Measurements from ENCODE around the gene ARPP19. TPM values are rescaled to one million over a fixed set of nuclear protein-coding genes. Genes with fewer than 3 reads are reported as not detected.
A peak's percentile ranks its signal among the peaks of the same experiment; 100 is the strongest.

Gene ARPP19
- total and polyA plus RNA-seq, 2 of the 4 experiments (the other 2 are of a cell fraction): 33.4 to 65.2 TPM

DNA sequence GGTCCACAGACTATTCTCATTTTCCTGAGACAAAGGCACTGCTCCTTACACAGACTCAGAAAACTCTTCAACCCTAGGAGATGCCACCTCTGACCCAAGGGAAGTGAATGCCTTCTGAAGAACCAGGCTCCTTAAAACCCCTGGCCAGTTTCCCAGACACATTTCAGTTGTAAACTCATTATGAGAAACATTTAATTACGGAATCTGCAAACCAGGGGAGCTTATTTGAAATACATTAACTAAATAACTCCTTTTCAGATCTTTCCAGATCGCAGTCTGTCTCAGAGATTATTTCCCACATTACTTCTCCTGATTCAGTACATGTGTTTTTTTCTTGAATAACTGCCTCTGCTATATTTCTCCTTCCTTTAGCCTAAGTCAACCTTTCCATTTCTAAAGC lies 57.7 kb downstream of the ARPP19 start:
- H4K5ac ChIP-seq (ENCODE audit: low read depth, low read length): no peak overlapping the region
- POLR2A ChIA-PET (ENCODE audit: unreplicated experiment): no interaction called here
- H3K4me1 ChIP-seq (ENCODE audit: control insufficient read depth, insufficient read depth, low read length): no peaks in the 10 kb centered on the region; the same call in 1 of the 2 replicates
- no peak overlapping the region for H3K27ac ChIP-seq (ENCODE audit: insufficient read depth, low read length)
- WGBS, 2 experiments (ENCODE audit: extremely low coverage in 2 of 2, insufficient read length in 1 of 2): 100% methylated on average over 1 of the region's 2 CpGs; no CpG with 5 or more reads in 1 of the 2 experiments
- H3K4me3 ChIP-seq (ENCODE audit: insufficient read depth, low read depth, low read length): no peak overlapping the region
- H3K18ac ChIP-seq (ENCODE audit: low read depth, low read length): no peak overlapping the region
- no peak overlapping the region for H3K56ac ChIP-seq (ENCODE audit: extremely low read depth, insufficient read depth, low read length)
- no TSS peak for BruUV-seq (replicated peaks)
- H2BK20ac ChIP-seq (ENCODE audit: low read depth, low read length): no peak overlapping the region
- H2AK9ac ChIP-seq (replicated peaks; ENCODE audit: low read depth, low read length, poor library complexity): no peak overlapping the region
- H3K4me2 ChIP-seq (ENCODE audit: low read depth, low read length): no peak overlapping the region
- no peak overlapping the region for H4K8ac ChIP-seq (ENCODE audit: low read depth in 2 of 2, low read length in 2 of 2)
- no peak overlapping the region for H3K4ac ChIP-seq (ENCODE audit: low read depth, low read length)
- H3K14ac ChIP-seq (replicated peaks; ENCODE audit: low read depth, low read length): no peak overlapping the region
- H2AK5ac ChIP-seq (ENCODE audit: low read depth, low read length): no peak overlapping the region
- no peak overlapping the region for H2BK15ac ChIP-seq (ENCODE audit: low read depth, low read length)
- peaks cover 16 to 44% of the 10 kb centered on the region in 2 experiments for H3K79me1 ChIP-seq (ENCODE audit: low read depth in 1 of 2, low read length in 2 of 2)
- 0 out of 2 replicates have a peak overlapping the region, but pooled peaks have one; percentile 13 for H3K23ac ChIP-seq (ENCODE audit: low read depth, low read length)
- CTCF ChIA-PET: interaction anchor here (1.0 kb wide), 1 partner anchor 13 kb away, joined by 3 read pairs; no protein-coding TSS in a partner anchor
- no peak for DNase-seq
- H3K9me1 ChIP-seq (ENCODE audit: insufficient read depth, low read length): peaks cover 5% of the 10 kb centered on the region; the same call in 1 of the 2 replicates
- no peak overlapping the region for H3K9ac ChIP-seq (ENCODE audit: low read depth, low read length)
- TF ChIP-seq CEBPB (IDR thresholded peaks at IDR 0.05; ENCODE audit: low read depth, low read length): no peak
- TF ChIP-seq RAD21 (IDR thresholded peaks at IDR 0.05; ENCODE audit: low read length): no peak
- TF ChIP-seq NFE2L2 (IDR thresholded peaks at IDR 0.05; ENCODE audit: low read depth, low read length): no peak
- no peak overlapping the region for H2AFZ ChIP-seq (replicated peaks; ENCODE audit: low read length, poor library complexity)
- H3K9me3 ChIP-seq (ENCODE audit: control insufficient read depth, insufficient read depth, low read length): no peaks in the 10 kb centered on the region
- peaks cover 16% of the 10 kb centered on the region; the same call in 1 of the 2 replicates for H4K20me1 ChIP-seq (ENCODE audit: insufficient read depth, low read length)
- H2BK5ac ChIP-seq (ENCODE audit: low read depth, low read length, poor library complexity, severe bottlenecking): no peak overlapping the region
- no peaks in the 10 kb centered on the region for H3K27me3 ChIP-seq (ENCODE audit: control insufficient read depth, insufficient read depth, low read length)
- ATAC-seq (ENCODE audit: low read depth): peak; percentile 27; the same call in 1 of the 2 replicates
- H3K36me3 ChIP-seq (ENCODE audit: control insufficient read depth, insufficient read depth, low read length): no peaks in the 10 kb centered on the region
- no peak overlapping the region for H2BK120ac ChIP-seq (ENCODE audit: low read depth, low read length)
- intact Hi-C loops (cut with micrococcal nuclease): loop anchor here (10.0 kb wide), 1 partner anchor 46 kb away; no protein-coding TSS in a partner anchor
- no peak overlapping the region for H4K91ac ChIP-seq (ENCODE audit: insufficient read depth, low read depth, low read length)
- dilution Hi-C loops (cut with HindIII; ENCODE audit: low sequenced_read_pairs, unreplicated experiment): no loop called here
- in situ Hi-C loops (cut with MboI; ENCODE audit: low sequenced_read_pairs): no loop called here

All from IMR-90 (cell line).